GM23338 (cell line): ENCODE data around the gene CORO7. TPM values are rescaled to one million over a fixed set of nuclear protein-coding genes. Genes with fewer than 3 reads are reported as not detected.
"Not testable (repeated sequence)": the region's sequence is repeated elsewhere in the genome, so short reads cannot be mapped to it uniquely, and the experiment has no call there.

Source experiments
- ATAC-seq: fragments of 200-7000 bp; cut with Tn5 transposase; 3 replicates; pipeline ENCODE4 v1.9.1; 2020
- DNase-seq: peaks from one replicate; pipeline ENCODE4 v3.0.0-alpha.2; 2015; ENCODE audit warnings: low spot score
- H2AFZ ChIP-seq: fragments of 200-600 bp; sonication (generic); 2 replicates; pipeline ENCODE4 v1.8.0; 2016; ENCODE audit warnings: antibody characterized with exemption, mild to moderate bottlenecking, moderate library complexity
- H3F3A ChIP-seq: fragments of 200-600 bp; sonication (generic); replicated peaks from 2 replicates; pipeline ENCODE4 v1.8.0; 2017; ENCODE audit warnings: antibody characterized with exemption, mixed run types, low read depth
- H3K27ac ChIP-seq: fragments of 200-600 bp; sonication (generic); 2 replicates; pipeline ENCODE4 v1.6.1; 2016; ENCODE audit warnings: low read depth
- H3K27me3 ChIP-seq: fragments of 200-600 bp; sonication (generic); 2 replicates; pipeline ENCODE4 v1.8.0; 2016; ENCODE audit warnings: mild to moderate bottlenecking, mixed run types, moderate library complexity; ENCODE audit not compliant: insufficient read depth
- H3K36me3 ChIP-seq: fragments of 200-600 bp; sonication (generic); 2 replicates; pipeline ENCODE4 v1.8.0; 2016; ENCODE audit warnings: mild to moderate bottlenecking; ENCODE audit not compliant: insufficient read depth
- H3K4me1 ChIP-seq: fragments of 200-600 bp; sonication (generic); 2 replicates; pipeline ENCODE4 v1.8.0; 2016; ENCODE audit warnings: mild to moderate bottlenecking, moderate library complexity; ENCODE audit not compliant: insufficient read depth
- H3K4me2 ChIP-seq: fragments of 200-600 bp; sonication (generic); 2 replicates; pipeline ENCODE4 v1.7.1; 2017; ENCODE audit warnings: mixed run types
- H3K4me3 ChIP-seq: fragments of 200-600 bp; sonication (generic); 2 replicates; pipeline ENCODE4 v1.6.1; 2016; ENCODE audit warnings: mixed run types
- H3K79me2 ChIP-seq: fragments of 200-600 bp; sonication (generic); replicated peaks from 2 replicates; pipeline ENCODE4 v1.8.0; 2017; ENCODE audit warnings: mild to moderate bottlenecking; ENCODE audit not compliant: insufficient read depth
- H3K9me2 ChIP-seq: fragments of 200-600 bp; sonication (generic); 2 replicates; pipeline ENCODE4 v1.8.0; 2017; ENCODE audit not compliant: insufficient read depth
- H4K20me1 ChIP-seq: fragments of 200-600 bp; sonication (generic); replicated peaks from 2 replicates; pipeline ENCODE4 v1.8.0; 2017; ENCODE audit warnings: mild to moderate bottlenecking; ENCODE audit not compliant: insufficient read depth
- H3K27ac Mint-ChIP-seq: 2 replicates; pipeline ENCODE4 v1.8.0; 2020; ENCODE audit warnings: inconsistent platforms, mild to moderate bottlenecking, moderate library complexity, mixed read lengths
- H3K27me3 Mint-ChIP-seq: 3 replicates; pipeline ENCODE4 v1.8.0; 2022; ENCODE audit warnings: low read depth, mild to moderate bottlenecking, moderate library complexity, mixed read lengths, inconsistent platforms; ENCODE audit not compliant: insufficient read depth, poor library complexity
- H3K36me3 Mint-ChIP-seq: 3 replicates; pipeline ENCODE4 v1.8.0; 2021; ENCODE audit warnings: low read depth, mild to moderate bottlenecking, inconsistent platforms, moderate library complexity, mixed read lengths
- H3K4me1 Mint-ChIP-seq: 3 replicates; pipeline ENCODE4 v1.8.0; 2020; ENCODE audit warnings: mild to moderate bottlenecking, inconsistent platforms, mixed read lengths
- H3K4me3 Mint-ChIP-seq: 3 replicates; pipeline ENCODE4 v1.8.0; 2021; ENCODE audit warnings: moderate library complexity, mild to moderate bottlenecking, inconsistent platforms, mixed read lengths
- H3K9me3 Mint-ChIP-seq: 3 replicates; pipeline ENCODE4 v1.8.0; 2020; ENCODE audit warnings: moderate library complexity, mild to moderate bottlenecking, inconsistent platforms, mixed read lengths
- CREB1 ChIP-seq: fragments of 250-450 bp; sonication (Bioruptor Pico); IDR thresholded peaks from 2 replicates; pipeline ENCODE4 v1.5.0; 2020; ENCODE audit warnings: low read depth, mild to moderate bottlenecking, moderate library complexity
- EZH2 ChIP-seq: fragments of 200-600 bp; sonication (generic); IDR thresholded peaks from one replicate; pipeline ENCODE4 v1.8.0; 2017; ENCODE audit warnings: antibody characterized with exemption, mild to moderate bottlenecking, low read depth; ENCODE audit not compliant: unreplicated experiment
- EZH2phosphoT487 ChIP-seq: fragments of 200-600 bp; sonication (generic); IDR thresholded peaks from one replicate; pipeline ENCODE4 v1.8.1; 2018; ENCODE audit warnings: antibody characterized with exemption; ENCODE audit not compliant: unreplicated experiment
- JUNB ChIP-seq: IDR thresholded peaks from one replicate; pipeline ENCODE4 v1.6.1; 2016; ENCODE audit warnings: antibody characterized with exemption; ENCODE audit not compliant: unreplicated experiment
- NANOG ChIP-seq: IDR thresholded peaks from 2 replicates; pipeline ENCODE4 v1.6.1; 2016; ENCODE audit warnings: antibody characterized with exemption, borderline replicate concordance
- POLR2AphosphoS5 ChIP-seq: IDR thresholded peaks from 2 replicates; pipeline ENCODE4 v1.6.1; 2016; ENCODE audit warnings: antibody characterized with exemption, low read depth
- STAT1 ChIP-seq: IDR thresholded peaks from one replicate; pipeline ENCODE4 v1.6.1; 2016; ENCODE audit warnings: antibody characterized with exemption; ENCODE audit not compliant: unreplicated experiment
- ZNF331 ChIP-seq: fragments of 250-450 bp; sonication (Bioruptor Pico); IDR thresholded peaks from 2 replicates; pipeline ENCODE4 v1.5.0; 2020; ENCODE audit warnings: low read depth, mild to moderate bottlenecking, moderate library complexity
- polyA plus RNA-seq: library from polyadenylated mRNA; unstranded; fragments of >200 nt; fragmentation: Nextera tagmentation; extraction: Ambion mirVana; gene quantifications from 2 replicates; pipeline ENCODE4 v1.2.1, GENCODE V29; 2016
- total RNA-seq: library from RNA; depleted of rRNA; stranded (reverse); fragments of >200 nt; shearing (Covaris generic); gene quantifications from 2 replicates; pipeline ENCODE4 v1.2.3, GENCODE V29; 2014
- TF ChIP-seq, protein P1 (sequence below): IDR thresholded peaks from one replicate; pipeline ENCODE4 v1.6.1; 2018; ENCODE audit warnings: antibody characterized with exemption; ENCODE audit not compliant: unreplicated experiment
- TF ChIP-seq, protein P2 (sequence below), 2 experiments: fragments of 200-600 bp in 1 of 2; sonication (generic) in 1 of 2; conservative IDR thresholded peaks; 2 replicates each; pipeline versions ENCODE4 v1.5.1 to v1.6.1; 2016 to 2017; ENCODE audit warnings: antibody characterized with exemption in 2 of 2, low read depth in 2 of 2, mild to moderate bottlenecking in 2 of 2, moderate library complexity in 1 of 2

CORO7 gene
- total and polyA plus RNA-seq, 2 experiments from 2014 or later = 14.2 to 46.4 TPM

DNA sequence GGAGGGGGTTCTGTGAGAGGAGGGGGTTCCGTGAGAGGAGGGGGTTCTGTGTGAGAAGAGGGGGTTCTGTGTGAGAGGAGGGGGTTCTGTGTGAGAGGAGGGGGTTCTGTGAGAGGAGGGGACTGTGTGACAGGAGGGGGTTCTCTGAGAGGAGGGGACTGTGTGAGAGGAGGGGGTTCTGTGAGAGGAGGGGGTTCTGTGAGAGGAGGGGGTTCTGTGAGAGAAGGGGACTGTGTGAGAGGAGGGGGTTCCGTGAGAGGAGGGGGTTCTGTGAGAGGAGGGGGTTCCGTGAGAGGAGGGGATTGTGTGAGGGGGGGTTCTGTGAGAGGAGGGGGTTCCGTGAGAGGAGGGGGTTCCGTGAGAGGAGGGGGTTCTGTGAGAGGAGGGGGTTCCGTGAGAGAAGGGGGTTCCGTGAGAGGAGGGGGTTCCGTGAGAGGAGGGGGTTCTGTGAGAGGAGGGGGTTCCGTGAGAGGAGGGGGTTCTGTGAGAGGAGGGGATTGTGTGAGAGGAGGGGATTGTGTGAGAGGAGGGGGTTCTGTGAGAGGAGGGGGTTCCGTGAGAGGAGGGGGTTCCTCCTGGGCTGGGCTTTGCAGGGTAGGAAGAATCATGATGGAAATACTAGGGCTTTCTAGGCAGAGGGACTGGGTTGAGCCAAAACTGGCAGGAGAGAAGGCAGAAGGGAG is 72.0 kb downstream of the CORO7 start:
- not testable (repeated sequence) for H3K4me2 ChIP-seq, H3K4me3 Mint-ChIP-seq, H3K4me1 ChIP-seq, H3K27ac ChIP-seq, DNase-seq, H3K27ac Mint-ChIP-seq, H3K36me3 ChIP-seq, H3K9me2 ChIP-seq, H2AFZ ChIP-seq, H3K27me3 ChIP-seq, H3K4me3 ChIP-seq, H3K4me1 Mint-ChIP-seq, ATAC-seq
- Histone ChIP-seq H3F3A (peaks cover 31% of the 10 kb centered on the region), H4K20me1 (peaks cover 43% of the 10 kb centered on the region), H3K79me2 (peaks cover 70% of the 10 kb centered on the region)
- peaks cover 53% of the 10 kb centered on the region for H3K36me3 Mint-ChIP-seq
- peaks cover 43% of the 10 kb centered on the region for H3K27me3 Mint-ChIP-seq
- peaks cover 18% of the 10 kb centered on the region for H3K9me3 Mint-ChIP-seq

DNA sequence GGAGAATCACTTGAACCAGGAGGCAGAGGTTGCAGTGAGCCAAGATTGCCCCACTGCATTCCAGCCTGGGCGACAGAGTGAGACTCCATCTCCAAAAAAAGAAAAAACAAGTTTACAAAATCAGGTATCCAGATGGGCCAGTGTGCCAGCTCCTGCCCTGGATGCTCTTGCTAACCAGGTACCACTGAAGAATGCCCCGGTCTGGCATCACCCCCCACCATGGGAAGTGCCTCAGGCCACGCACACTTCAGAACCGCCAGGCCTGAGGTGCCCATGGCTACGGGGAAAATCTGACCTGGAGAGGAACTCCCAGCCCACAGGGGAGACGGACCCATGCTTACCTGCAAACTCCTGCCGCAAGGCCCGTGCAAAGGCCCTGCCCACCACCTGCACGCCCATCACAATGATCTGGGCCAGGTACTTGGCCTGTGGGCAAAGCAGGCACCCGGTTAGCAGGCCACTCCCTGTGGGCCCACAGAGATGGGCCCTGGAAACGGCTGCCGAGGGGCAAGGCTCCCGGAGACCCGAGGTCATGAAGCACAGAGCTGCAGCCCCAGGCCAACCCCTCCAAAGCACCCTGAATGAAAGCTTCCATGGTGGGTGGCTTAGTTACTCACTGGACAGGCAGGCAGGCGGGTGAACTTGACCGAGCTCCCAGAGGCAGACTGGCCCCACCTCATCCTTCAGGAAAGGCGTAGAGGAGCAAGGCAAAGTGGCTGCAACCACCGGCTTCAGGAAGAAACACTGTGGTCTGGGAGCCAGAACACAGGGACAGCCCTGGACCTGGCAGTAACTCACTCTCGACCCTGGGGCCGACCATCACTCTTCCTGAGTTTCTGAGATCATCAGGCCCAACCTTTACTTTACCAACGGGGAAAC is 73.3 kb downstream of the CORO7 start:
- no peak overlapping the region for H2AFZ ChIP-seq
- Mint-ChIP-seq H3K4me3 (no peak overlapping the region), H3K27me3 (peaks cover 40% of the 10 kb centered on the region), H3K36me3 (peaks cover 49% of the 10 kb centered on the region), H3K27ac (no peak overlapping the region), H3K9me3 (peaks cover 18% of the 10 kb centered on the region), H3K4me1 (peaks cover 2% of the 10 kb centered on the region; the same call in 1 of the 3 replicates)
- peaks cover 57% of the 10 kb centered on the region for H3K79me2 ChIP-seq
- H3K27ac ChIP-seq = no peak overlapping the region
- no peak overlapping the region for H3K4me3 ChIP-seq
- H3K27me3 ChIP-seq = no peaks in the 10 kb centered on the region
- peaks cover 38% of the 10 kb centered on the region for H4K20me1 ChIP-seq
- TF ChIP-seq NANOG (no peak), CREB1 (no peak), EZH2phosphoT487 (no peak), ZNF331 (CRISPR knock-in tag) (no peak), EZH2 (no peak), JUNB (no peak), POLR2AphosphoS5 (no peak), STAT1 (no peak)
- TF ChIP-seq, protein P1, sequence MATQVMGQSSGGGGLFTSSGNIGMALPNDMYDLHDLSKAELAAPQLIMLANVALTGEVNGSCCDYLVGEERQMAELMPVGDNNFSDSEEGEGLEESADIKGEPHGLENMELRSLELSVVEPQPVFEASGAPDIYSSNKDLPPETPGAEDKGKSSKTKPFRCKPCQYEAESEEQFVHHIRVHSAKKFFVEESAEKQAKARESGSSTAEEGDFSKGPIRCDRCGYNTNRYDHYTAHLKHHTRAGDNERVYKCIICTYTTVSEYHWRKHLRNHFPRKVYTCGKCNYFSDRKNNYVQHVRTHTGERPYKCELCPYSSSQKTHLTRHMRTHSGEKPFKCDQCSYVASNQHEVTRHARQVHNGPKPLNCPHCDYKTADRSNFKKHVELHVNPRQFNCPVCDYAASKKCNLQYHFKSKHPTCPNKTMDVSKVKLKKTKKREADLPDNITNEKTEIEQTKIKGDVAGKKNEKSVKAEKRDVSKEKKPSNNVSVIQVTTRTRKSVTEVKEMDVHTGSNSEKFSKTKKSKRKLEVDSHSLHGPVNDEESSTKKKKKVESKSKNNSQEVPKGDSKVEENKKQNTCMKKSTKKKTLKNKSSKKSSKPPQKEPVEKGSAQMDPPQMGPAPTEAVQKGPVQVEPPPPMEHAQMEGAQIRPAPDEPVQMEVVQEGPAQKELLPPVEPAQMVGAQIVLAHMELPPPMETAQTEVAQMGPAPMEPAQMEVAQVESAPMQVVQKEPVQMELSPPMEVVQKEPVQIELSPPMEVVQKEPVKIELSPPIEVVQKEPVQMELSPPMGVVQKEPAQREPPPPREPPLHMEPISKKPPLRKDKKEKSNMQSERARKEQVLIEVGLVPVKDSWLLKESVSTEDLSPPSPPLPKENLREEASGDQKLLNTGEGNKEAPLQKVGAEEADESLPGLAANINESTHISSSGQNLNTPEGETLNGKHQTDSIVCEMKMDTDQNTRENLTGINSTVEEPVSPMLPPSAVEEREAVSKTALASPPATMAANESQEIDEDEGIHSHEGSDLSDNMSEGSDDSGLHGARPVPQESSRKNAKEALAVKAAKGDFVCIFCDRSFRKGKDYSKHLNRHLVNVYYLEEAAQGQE = no peak
- TF ChIP-seq, protein P2, sequence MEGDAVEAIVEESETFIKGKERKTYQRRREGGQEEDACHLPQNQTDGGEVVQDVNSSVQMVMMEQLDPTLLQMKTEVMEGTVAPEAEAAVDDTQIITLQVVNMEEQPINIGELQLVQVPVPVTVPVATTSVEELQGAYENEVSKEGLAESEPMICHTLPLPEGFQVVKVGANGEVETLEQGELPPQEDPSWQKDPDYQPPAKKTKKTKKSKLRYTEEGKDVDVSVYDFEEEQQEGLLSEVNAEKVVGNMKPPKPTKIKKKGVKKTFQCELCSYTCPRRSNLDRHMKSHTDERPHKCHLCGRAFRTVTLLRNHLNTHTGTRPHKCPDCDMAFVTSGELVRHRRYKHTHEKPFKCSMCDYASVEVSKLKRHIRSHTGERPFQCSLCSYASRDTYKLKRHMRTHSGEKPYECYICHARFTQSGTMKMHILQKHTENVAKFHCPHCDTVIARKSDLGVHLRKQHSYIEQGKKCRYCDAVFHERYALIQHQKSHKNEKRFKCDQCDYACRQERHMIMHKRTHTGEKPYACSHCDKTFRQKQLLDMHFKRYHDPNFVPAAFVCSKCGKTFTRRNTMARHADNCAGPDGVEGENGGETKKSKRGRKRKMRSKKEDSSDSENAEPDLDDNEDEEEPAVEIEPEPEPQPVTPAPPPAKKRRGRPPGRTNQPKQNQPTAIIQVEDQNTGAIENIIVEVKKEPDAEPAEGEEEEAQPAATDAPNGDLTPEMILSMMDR (conservative IDR thresholded peaks at IDR 0.05; ENCODE audit: low read depth in 2 of 2) = no peak
- peaks cover 33% of the 10 kb centered on the region for H3F3A ChIP-seq
- no peaks in the 10 kb centered on the region; the same call in 1 of the 2 replicates for H3K36me3 ChIP-seq
- H3K9me2 ChIP-seq = no peaks in the 10 kb centered on the region
- no peak overlapping the region for H3K4me2 ChIP-seq
- H3K4me1 ChIP-seq = no peaks in the 10 kb centered on the region
- no peak for ATAC-seq
- DNase-seq = no peak
